ENCODE data around the gene GPR119. TPM values are rescaled to one million over a fixed set of nuclear protein-coding genes. Genes with fewer than 3 reads are reported as not detected.
"Not testable (repeated sequence)": the region's sequence is repeated elsewhere in the genome, so short reads cannot be mapped to it uniquely, and the experiment has no call there.

Gene GPR119
- total RNA-seq (2021) (not detected in 3 replicates), Bru-seq, nascent RNA (not detected)
- long read RNA-seq, experiment 1, result 0 reads
- long read RNA-seq, experiment 2, result 0 reads
- long read RNA-seq, experiment 3, result 0 reads

- TF ChIP-seq, protein P1, sequence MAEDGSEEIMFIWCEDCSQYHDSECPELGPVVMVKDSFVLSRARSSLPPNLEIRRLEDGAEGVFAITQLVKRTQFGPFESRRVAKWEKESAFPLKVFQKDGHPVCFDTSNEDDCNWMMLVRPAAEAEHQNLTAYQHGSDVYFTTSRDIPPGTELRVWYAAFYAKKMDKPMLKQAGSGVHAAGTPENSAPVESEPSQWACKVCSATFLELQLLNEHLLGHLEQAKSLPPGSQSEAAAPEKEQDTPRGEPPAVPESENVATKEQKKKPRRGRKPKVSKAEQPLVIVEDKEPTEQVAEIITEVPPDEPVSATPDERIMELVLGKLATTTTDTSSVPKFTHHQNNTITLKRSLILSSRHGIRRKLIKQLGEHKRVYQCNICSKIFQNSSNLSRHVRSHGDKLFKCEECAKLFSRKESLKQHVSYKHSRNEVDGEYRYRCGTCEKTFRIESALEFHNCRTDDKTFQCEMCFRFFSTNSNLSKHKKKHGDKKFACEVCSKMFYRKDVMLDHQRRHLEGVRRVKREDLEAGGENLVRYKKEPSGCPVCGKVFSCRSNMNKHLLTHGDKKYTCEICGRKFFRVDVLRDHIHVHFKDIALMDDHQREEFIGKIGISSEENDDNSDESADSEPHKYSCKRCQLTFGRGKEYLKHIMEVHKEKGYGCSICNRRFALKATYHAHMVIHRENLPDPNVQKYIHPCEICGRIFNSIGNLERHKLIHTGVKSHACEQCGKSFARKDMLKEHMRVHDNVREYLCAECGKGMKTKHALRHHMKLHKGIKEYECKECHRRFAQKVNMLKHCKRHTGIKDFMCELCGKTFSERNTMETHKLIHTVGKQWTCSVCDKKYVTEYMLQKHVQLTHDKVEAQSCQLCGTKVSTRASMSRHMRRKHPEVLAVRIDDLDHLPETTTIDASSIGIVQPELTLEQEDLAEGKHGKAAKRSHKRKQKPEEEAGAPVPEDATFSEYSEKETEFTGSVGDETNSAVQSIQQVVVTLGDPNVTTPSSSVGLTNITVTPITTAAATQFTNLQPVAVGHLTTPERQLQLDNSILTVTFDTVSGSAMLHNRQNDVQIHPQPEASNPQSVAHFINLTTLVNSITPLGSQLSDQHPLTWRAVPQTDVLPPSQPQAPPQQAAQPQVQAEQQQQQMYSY (CRISPR knock-in tag; IDR thresholded peaks at IDR 0.05), result no peak
- TF ChIP-seq, protein P2, sequence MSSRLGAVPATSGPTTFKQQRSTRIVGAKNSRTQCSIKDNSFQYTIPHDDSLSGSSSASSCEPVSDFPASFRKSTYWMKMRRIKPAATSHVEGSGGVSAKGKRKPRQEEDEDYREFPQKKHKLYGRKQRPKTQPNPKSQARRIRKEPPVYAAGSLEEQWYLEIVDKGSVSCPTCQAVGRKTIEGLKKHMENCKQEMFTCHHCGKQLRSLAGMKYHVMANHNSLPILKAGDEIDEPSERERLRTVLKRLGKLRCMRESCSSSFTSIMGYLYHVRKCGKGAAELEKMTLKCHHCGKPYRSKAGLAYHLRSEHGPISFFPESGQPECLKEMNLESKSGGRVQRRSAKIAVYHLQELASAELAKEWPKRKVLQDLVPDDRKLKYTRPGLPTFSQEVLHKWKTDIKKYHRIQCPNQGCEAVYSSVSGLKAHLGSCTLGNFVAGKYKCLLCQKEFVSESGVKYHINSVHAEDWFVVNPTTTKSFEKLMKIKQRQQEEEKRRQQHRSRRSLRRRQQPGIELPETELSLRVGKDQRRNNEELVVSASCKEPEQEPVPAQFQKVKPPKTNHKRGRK (CRISPR knock-in tag; IDR thresholded peaks at IDR 0.05; ENCODE audit: borderline replicate concordance), result no peak
- TF ChIP-seq NFYB (CRISPR knock-in tag; conservative IDR thresholded peaks at IDR 0.05; ENCODE audit: low read depth) (no peak), FOXP1 (CRISPR knock-in tag; IDR thresholded peaks at IDR 0.05; ENCODE audit: borderline replicate concordance) (no peak), E2F5 (CRISPR knock-in tag; IDR thresholded peaks at IDR 0.05) (no peak), IRF2 (CRISPR knock-in tag; IDR thresholded peaks at IDR 0.05; ENCODE audit: borderline replicate concordance, low read depth) (no peak), SOX15 (CRISPR knock-in tag; IDR thresholded peaks at IDR 0.05) (no peak), IRF1 (CRISPR knock-in tag; IDR thresholded peaks at IDR 0.05) (no peak), ZBTB21 (CRISPR knock-in tag; IDR thresholded peaks at IDR 0.05; ENCODE audit: borderline replicate concordance) (no peak)
- TF ChIP-seq, protein P3, sequence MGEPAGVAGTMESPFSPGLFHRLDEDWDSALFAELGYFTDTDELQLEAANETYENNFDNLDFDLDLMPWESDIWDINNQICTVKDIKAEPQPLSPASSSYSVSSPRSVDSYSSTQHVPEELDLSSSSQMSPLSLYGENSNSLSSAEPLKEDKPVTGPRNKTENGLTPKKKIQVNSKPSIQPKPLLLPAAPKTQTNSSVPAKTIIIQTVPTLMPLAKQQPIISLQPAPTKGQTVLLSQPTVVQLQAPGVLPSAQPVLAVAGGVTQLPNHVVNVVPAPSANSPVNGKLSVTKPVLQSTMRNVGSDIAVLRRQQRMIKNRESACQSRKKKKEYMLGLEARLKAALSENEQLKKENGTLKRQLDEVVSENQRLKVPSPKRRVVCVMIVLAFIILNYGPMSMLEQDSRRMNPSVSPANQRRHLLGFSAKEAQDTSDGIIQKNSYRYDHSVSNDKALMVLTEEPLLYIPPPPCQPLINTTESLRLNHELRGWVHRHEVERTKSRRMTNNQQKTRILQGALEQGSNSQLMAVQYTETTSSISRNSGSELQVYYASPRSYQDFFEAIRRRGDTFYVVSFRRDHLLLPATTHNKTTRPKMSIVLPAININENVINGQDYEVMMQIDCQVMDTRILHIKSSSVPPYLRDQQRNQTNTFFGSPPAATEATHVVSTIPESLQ (CRISPR knock-in tag; IDR thresholded peaks at IDR 0.05), result no peak
- TF ChIP-seq, protein P4, sequence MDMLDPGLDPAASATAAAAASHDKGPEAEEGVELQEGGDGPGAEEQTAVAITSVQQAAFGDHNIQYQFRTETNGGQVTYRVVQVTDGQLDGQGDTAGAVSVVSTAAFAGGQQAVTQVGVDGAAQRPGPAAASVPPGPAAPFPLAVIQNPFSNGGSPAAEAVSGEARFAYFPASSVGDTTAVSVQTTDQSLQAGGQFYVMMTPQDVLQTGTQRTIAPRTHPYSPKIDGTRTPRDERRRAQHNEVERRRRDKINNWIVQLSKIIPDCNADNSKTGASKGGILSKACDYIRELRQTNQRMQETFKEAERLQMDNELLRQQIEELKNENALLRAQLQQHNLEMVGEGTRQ (CRISPR knock-in tag; IDR thresholded peaks at IDR 0.05), result no peak
- TF ChIP-seq, protein P5, sequence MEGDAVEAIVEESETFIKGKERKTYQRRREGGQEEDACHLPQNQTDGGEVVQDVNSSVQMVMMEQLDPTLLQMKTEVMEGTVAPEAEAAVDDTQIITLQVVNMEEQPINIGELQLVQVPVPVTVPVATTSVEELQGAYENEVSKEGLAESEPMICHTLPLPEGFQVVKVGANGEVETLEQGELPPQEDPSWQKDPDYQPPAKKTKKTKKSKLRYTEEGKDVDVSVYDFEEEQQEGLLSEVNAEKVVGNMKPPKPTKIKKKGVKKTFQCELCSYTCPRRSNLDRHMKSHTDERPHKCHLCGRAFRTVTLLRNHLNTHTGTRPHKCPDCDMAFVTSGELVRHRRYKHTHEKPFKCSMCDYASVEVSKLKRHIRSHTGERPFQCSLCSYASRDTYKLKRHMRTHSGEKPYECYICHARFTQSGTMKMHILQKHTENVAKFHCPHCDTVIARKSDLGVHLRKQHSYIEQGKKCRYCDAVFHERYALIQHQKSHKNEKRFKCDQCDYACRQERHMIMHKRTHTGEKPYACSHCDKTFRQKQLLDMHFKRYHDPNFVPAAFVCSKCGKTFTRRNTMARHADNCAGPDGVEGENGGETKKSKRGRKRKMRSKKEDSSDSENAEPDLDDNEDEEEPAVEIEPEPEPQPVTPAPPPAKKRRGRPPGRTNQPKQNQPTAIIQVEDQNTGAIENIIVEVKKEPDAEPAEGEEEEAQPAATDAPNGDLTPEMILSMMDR (IDR thresholded peaks at IDR 0.05), result no peak
- ChIA-PET CTCF (interaction anchor here (0.6 to 1.3 kb wide), 2 partner anchors 68 to 190 kb away, joined by 3 read pairs; no protein-coding TSS in a partner anchor), POLR2A (no interaction called here)
- Mint-ChIP-seq H3K27ac (no peak within 1 kb of the TSS), H3K9me3 (no peaks in the 10 kb centered on the region), H3K27me3 (ENCODE audit: low read depth) (no peaks in the 10 kb centered on the region; the same call in 1 of the 2 replicates), H3K4me3 (no peak within 1 kb of the TSS), H3K4me1 (no peaks in the 10 kb centered on the region), H3K36me3 (no peaks in the 10 kb centered on the region)
- DNase-seq (ENCODE audit: low spot score) (no peak), ATAC-seq (no peak)
Observed at GRCh38 chrX:130385520-130385919, at the start of gene GPR119. GPR119 (minus strand) TSS chrX:130385674; CDS start chrX:130385447, 227 bp downstream.

DNA sequence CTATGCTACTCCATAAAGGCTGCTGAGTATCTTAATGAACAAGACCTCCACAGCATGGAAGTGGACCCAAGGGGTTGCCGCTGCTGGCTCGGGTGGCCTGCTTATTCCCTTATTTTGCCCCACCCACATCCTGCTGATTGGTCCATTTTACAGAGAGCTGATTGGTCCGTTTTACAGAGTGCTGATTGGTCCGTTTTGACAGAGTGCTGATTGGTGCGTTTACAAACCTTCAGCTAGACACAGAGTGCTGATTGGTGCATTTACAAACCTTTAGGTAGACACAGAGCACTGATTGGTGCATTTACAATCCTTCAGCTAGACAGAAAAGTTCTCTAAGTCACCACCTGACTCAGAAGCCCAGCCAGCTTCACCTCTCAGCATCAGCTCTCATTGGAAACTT is 43.8 kb upstream of the GPR119 start:
- H3K27me3 Mint-ChIP-seq (ENCODE audit: low read depth); H3K27ac Mint-ChIP-seq; CTCF ChIA-PET; H3K4me1 Mint-ChIP-seq; H3K9me3 Mint-ChIP-seq; H3K36me3 Mint-ChIP-seq; POLR2A ChIA-PET; H3K4me3 Mint-ChIP-seq; DNase-seq (ENCODE audit: low spot score); ATAC-seq: not testable (repeated sequence)
